Ishikawa (cell line): ENCODE results near the gene SLC41A2.

Experiments
- CEBPB ChIP-seq: IDR thresholded peaks from 2 replicates; pipeline ENCODE4 v1.6.1; 2012
- CREB1 ChIP-seq: IDR thresholded peaks from 2 replicates; pipeline ENCODE4 v1.6.1; 2012; ENCODE audit warnings: low read depth
- EGR1 ChIP-seq: IDR thresholded peaks from 2 replicates; pipeline ENCODE4 v1.6.1; 2012
- EP300 ChIP-seq: IDR thresholded peaks from 2 replicates; pipeline ENCODE4 v1.6.1; 2012; ENCODE audit warnings: borderline replicate concordance
- FOXM1 ChIP-seq: IDR thresholded peaks from 2 replicates; pipeline ENCODE4 v1.6.1; 2012; ENCODE audit warnings: low read depth, borderline replicate concordance
- NFIC ChIP-seq: IDR thresholded peaks from 2 replicates; pipeline ENCODE4 v1.6.1; 2012
- RAD21 ChIP-seq: IDR thresholded peaks from 2 replicates; pipeline ENCODE4 v1.6.1; 2012; ENCODE audit warnings: low read depth
- REST ChIP-seq: IDR thresholded peaks from 2 replicates; pipeline ENCODE4 v1.6.1; 2012; ENCODE audit warnings: low read depth, mild to moderate bottlenecking
- TAF1 ChIP-seq: IDR thresholded peaks from 2 replicates; pipeline ENCODE4 v1.6.1; 2012; ENCODE audit warnings: low read depth, mild to moderate bottlenecking
- TCF12 ChIP-seq: IDR thresholded peaks from 2 replicates; pipeline ENCODE4 v1.6.1; 2012; ENCODE audit warnings: low read depth
- TEAD4 ChIP-seq: IDR thresholded peaks from 2 replicates; pipeline ENCODE4 v1.6.1; 2012
- YY1 ChIP-seq: IDR thresholded peaks from 2 replicates; pipeline ENCODE4 v1.6.1; 2012; ENCODE audit warnings: low read depth
- ZBTB7A ChIP-seq: IDR thresholded peaks from 2 replicates; pipeline ENCODE4 v1.6.1; 2012; ENCODE audit warnings: low read depth
- TF ChIP-seq, protein P1 (sequence below): IDR thresholded peaks from 2 replicates; pipeline ENCODE4 v1.6.1; 2012
- TF ChIP-seq, protein P2 (sequence below): IDR thresholded peaks from 2 replicates; pipeline ENCODE4 v1.6.1; 2012

The SLC41A2 gene

GRCh38 chr12:104929368-104929767 lies 28.7 kb downstream of the SLC41A2 start:
- TF ChIP-seq CREB1 (no peak), REST (no peak), YY1 (no peak), EP300 (no peak), EGR1 (no peak), ZBTB7A (no peak), TEAD4 (no peak), FOXM1 (no peak), TCF12 (no peak)
- TF ChIP-seq, protein P1, sequence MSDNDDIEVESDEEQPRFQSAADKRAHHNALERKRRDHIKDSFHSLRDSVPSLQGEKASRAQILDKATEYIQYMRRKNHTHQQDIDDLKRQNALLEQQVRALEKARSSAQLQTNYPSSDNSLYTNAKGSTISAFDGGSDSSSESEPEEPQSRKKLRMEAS = no peak

DNA sequence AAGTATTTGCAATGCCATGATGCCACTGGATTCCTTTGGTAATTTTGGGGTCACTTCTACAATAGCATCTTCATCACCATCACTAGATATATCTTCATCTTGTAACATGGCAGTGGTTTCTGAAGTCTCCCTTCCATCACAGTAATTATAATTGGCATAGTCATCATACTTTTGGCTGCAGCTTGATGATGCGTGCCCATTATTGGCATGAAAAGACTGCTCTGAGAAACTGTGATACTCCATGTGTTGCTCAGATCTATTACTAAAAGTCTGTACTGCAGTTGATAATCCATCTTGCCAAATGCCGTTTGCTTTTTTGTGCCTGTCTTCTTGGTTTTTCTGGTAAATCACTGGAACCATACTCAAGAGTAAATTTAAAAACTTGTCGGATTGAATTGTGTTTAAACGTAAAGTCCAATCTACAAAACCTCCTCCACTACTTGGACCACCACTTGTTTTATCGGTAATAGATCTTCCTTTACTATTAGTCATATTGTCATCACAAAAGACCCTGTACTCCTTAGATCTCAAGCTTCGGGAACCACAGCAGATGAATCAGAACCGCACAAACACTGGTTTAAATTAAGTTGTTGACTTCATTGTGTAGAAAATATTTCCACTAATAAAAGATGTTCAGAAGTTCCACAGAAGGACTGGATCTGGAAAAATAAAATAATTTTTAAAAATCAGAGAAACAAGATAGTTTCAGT lies 29.9 kb downstream of the SLC41A2 start:
- TF ChIP-seq NFIC (no peak), RAD21 (no peak), CEBPB (no peak), CREB1 (no peak), TAF1 (no peak), REST (no peak), TEAD4 (no peak), FOXM1 (no peak), ZBTB7A (no peak), EP300 (no peak)
- TF ChIP-seq, protein P1 = no peak
- TF ChIP-seq, protein P2, sequence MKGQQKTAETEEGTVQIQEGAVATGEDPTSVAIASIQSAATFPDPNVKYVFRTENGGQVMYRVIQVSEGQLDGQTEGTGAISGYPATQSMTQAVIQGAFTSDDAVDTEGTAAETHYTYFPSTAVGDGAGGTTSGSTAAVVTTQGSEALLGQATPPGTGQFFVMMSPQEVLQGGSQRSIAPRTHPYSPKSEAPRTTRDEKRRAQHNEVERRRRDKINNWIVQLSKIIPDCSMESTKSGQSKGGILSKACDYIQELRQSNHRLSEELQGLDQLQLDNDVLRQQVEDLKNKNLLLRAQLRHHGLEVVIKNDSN = no peak

DNA sequence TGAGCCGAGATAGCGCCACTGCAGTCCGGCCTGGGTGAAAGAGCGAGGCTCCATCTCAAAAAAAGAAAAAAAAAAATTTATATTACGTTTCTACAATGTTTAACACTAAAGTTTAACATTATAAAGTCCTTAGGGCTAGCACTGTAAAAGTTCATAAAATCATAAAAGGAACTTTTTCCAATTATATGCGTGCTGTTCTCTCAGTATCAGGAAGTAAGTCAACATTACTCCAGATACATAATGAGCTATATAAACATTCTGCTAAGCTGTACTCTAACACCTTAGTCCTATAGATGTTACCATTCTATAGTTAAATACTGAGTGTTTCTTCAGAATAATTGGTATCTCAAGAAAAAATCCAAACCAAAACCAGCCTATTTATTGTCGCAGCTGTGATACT lies 32.6 kb downstream of the SLC41A2 start:
- TF ChIP-seq ZBTB7A = no peak
- TF ChIP-seq NFIC = no peak
- TF ChIP-seq, protein P2 = no peak
- no peak for TF ChIP-seq TEAD4
- TF ChIP-seq TCF12 = no peak
- no peak for TF ChIP-seq YY1
- TF ChIP-seq EP300 = no peak
- TF ChIP-seq FOXM1 = no peak
- no peak for TF ChIP-seq TAF1
- no peak for TF ChIP-seq RAD21
- TF ChIP-seq EGR1 = no peak
- no peak for TF ChIP-seq REST
- TF ChIP-seq CREB1 = no peak
- no peak for TF ChIP-seq CEBPB
- TF ChIP-seq, protein P1 = no peak

- TF ChIP-seq TEAD4 (no peak), FOXM1 (no peak), REST (no peak), TCF12 (no peak), YY1 (no peak), TAF1 (no peak), ZBTB7A (no peak), CEBPB (no peak), CREB1 (no peak), EP300 (no peak), RAD21 (no peak), NFIC (no peak)
- TF ChIP-seq, protein P1 = no peak
- TF ChIP-seq, protein P2 = no peak
Measured at GRCh38 chr12:104921340-104921739, 36.8 kb downstream of the SLC41A2 start.
